AML-193 (cell line): Measurements from ENCODE around the gene KCNAB1.
"Not testable (repeated sequence)": the region's sequence is repeated elsewhere in the genome, so short reads cannot be mapped to it uniquely, and the experiment has no call there.

ENCODE experiments used
- DNase-seq, 2 experiments: peaks; one replicate each; lab custom pipeline; 2025; lab: John Stamatoyannopoulos, UW

KCNAB1 gene

GRCh38 chr3:156176048-156176447, 55.7 kb downstream of the KCNAB1 start:
- no peak for DNase-seq

- no peak for DNase-seq
Observed at GRCh38 chr3:156176629-156177210, 56.3 kb downstream of the KCNAB1 start.

DNA sequence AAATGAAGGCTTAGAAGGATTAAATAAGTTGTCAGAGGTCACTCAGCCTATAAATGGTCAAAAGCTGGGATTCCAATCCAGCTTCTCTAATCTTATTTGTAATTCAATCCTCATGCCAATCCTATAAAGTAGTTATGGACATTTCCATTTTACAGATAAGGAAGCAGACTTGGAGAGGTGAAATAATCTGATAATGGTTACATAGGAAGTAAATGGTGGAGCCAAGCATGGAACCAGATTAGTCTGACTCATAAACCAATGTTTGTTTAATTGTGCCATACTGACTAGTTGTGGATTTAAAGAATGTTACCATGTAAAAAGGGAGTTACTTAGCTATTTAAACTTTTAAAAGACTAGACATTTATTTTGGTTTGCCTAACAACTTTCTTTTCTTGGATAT, 59.7 kb downstream of the KCNAB1 start:
- no peak for DNase-seq

DNA sequence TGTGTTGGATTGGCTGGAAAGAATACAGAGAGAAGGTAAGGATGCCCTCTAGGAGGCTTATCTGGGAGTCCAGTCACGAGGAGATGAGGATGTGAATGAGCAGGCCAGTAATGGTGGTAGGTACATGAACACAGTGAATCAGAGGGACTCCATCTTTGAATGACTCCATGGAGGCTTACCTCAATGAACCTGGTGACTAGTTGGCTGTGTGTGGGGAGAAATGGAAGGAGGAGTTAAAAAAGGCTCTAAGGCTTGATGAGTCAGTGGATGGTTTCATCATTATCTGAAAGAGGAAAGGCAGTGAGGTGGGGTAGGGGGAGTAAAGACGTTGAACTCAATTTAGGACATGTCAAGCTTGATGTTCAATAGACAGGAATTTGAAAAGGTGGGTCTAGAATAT, 61.1 kb downstream of the KCNAB1 start:
- DNase-seq: no peak

DNA sequence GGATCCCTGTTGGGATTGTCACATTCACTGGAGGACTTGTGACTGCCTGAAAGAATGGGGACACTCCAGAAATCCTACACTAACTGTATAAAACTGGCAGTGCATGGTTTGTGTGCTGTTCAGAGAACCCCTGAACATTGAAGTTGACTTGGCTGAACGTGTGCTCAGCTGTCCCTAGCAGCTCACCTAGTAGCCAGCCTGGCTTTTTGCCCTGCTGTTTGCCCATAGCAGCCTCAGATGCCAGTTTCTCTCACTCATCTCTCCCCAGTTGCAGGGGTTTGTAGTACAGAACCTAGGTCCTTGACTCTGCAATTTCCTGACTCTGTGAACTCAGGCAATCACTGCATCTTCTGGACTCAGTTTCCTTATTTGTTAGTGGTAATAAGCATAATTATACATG, 63.0 kb downstream of the KCNAB1 start:
- no peak for DNase-seq

DNA sequence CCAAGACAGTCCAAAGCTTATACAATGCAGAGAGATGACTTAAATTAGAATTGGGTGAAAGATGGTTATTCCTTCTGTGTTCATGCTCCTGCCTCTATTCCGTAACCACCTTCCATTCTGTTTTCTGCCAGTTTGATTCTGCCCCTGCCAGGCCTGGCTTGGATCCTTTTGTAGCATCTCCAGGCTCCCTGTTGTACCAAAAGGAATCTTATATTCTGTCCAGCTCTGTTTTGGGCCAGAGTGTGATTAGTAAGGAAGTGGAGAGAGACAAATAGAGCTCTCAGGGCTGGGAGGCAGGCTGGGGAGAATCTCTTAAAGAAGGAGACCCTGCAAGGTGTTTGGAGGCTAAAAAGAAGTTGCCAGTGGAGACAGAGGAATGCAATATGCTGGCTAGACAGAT, 63.8 kb downstream of the KCNAB1 start:
- no peak for DNase-seq

DNA sequence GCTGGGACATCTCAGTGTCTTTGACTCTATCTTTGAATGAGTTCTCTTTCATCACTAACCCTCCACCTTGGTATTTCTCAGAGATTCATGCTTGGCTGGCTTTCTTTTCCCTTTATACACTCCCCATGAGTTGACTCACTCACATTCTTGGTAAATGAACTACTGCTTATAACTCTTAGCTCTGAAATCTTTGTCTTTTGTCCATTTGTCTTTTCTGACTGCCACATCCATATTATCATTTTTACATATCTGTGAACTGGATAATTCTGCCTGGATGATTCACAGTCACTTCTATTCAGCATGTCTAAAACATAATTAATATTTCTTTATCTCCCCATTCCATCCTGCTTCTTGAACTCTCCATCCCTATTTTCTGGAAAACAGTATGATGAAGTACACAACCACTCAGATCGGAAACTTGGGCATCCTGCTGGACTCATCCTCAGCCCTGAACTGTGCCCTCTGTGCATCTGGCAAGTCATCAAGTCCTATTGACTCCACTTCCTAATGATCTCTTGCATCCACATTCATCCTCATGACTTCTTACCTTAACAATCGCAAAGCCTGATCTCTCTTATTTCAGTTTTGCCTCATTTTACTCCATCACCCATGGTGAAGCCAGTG, 66.9 kb downstream of the KCNAB1 start:
- no peak for DNase-seq

- no peak for DNase-seq
Observed at GRCh38 chr3:156188757-156189156, 68.4 kb downstream of the KCNAB1 start.

GRCh38 chr3:156189927-156190326, 69.5 kb downstream of the KCNAB1 start:
- DNase-seq: no peak

GRCh38 chr3:156194945-156195344, 74.6 kb downstream of the KCNAB1 start:
- DNase-seq: not testable (repeated sequence)

- not testable (repeated sequence) for DNase-seq
Observed at GRCh38 chr3:156197152-156197551, 76.8 kb downstream of the KCNAB1 start.

GRCh38 chr3:156201411-156202405, 81.3 kb downstream of the KCNAB1 start:
- no peak for DNase-seq

DNA sequence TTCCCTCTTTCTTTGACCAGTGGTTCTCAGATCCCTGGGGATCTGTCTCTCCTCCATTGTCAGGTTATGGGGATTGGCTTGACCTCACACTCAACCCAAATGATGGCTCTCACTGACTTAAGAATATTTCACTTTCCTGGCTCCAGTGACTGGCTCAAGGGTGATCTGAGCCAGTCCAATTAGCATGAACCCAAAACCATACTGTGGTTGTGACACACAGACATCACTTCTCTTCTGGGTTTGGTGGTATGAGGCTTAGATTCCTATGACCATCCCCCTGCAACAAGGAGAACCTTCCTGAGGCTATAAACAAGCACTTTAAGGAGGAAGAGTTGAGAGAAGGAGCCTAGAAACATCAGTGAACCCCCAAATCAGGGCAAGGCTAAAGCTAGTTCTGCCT, 85.8 kb downstream of the KCNAB1 start:
- no peak for DNase-seq

GRCh38 chr3:156207802-156208685, 87.7 kb downstream of the KCNAB1 start:
- no peak for DNase-seq

DNA sequence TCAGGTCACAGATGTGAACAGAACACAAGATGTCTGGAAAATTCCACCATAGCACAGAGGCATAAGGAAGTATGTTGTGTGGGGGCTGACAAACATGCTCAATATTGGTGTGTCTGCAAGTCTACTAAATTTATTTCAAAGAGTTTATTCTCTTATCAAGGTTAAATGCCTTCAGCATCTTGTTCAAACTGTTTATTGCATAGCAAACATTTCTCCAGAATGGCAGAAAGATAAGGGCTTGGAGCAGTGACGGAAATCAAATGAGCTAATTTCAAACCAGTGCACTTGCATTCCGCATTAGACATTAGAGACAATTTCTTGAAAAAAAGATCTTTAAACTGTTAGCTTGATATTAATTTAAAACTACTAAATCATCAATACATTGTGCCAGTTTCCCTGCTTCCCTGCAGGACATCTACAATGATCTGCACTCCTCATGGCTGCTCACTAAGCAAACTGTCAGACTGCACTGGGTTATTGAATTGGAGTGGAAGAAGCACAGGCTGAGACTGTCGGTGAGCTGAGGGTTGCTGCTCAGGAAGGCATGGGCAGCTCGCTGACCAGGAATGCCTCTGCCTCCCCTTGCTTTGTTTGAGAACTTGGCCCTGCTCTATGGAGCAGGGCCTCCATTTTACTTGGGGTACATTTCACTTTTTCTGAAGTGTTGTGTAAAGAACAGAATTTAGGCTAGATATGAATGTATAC, 89.4 kb downstream of the KCNAB1 start:
- no peak for DNase-seq

DNA sequence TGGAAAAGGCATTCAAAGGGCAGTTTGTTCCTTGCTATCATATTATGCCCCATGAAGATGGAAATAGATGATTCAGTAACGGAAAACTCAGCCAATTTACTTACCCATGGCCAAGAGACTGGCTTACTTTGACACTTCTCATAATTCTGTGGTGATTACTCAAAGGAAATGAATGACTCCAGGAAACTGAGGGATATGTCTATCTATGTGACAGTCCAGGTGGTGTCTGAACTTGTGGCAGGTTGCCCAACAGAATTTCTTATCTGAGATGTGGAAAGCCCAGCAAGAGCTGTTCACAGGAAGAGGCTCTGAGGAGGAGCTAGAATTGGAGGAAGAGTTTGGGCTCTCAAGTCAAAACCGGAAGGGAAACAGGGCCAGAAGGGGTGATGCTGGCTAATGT, 91.2 kb downstream of the KCNAB1 start:
- no peak for DNase-seq

- no peak for DNase-seq
Observed at GRCh38 chr3:156214676-156215075, 94.3 kb downstream of the KCNAB1 start.

DNA sequence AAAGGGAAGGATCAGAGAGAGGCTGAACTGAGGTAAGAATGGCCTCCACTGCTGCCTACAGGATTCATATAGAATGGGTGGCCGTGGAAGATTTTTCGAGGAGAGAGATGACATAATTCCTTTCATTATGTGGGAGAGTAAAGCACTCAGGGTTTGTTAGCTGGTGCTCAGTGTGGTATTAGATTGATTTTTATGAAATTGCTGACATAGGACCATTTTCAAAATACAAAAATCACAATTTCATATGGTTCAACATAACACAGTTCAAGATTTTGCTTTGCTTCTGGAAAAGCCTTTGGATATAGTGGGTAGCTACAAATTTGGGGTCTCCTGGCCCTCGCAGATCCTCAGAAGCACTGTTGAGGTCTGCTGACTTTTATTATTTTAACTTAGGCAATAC, 95.4 kb downstream of the KCNAB1 start:
- no peak for DNase-seq

GRCh38 chr3:156216216-156216615, 95.8 kb downstream of the KCNAB1 start:
- DNase-seq: no peak

DNA sequence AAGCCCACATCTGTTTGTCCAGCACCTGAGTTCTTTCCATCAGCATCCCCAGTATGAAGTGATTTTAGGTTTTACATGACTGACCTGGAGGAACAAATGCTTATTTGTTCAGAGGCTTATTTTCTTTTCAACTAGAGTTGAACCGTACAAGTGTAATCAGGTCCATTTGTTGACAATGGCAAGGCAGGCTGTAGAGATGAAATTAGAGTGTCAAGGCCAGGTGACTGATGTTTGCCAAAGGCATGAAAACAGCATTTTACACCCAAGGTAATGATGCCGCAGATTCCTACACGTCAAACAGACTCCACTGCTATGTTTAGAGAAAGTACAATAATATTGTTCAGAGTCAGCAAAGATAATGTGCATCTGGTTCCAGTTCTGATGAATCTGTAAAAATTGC, 96.5 kb downstream of the KCNAB1 start:
- DNase-seq: no peak

GRCh38 chr3:156217674-156218352, 97.4 kb downstream of the KCNAB1 start:
- DNase-seq: no peak
